NCI-H2227 (cell line): ENCODE data around the gene DDAH1.
"Not testable (repeated sequence)": the region's sequence is repeated elsewhere in the genome, so short reads cannot be mapped to it uniquely, and the experiment has no call there.

Experiments
- DNase-seq: peaks from one replicate; lab custom pipeline; 2025; ENCODE audit not compliant: unreplicated experiment; lab: John Stamatoyannopoulos, UW

DDAH1 gene

GRCh38 chr1:85471558-85471957, 6.6 kb upstream of the DDAH1 start:
- DNase-seq: no peak

- DNase-seq: not testable (repeated sequence)
Observed at GRCh38 chr1:85470130-85470529, 5.2 kb upstream of the DDAH1 start.

GRCh38 chr1:85467929-85468540, 3.1 kb upstream of the DDAH1 start:
- DNase-seq: no peak

GRCh38 chr1:85467036-85467435, 2.1 kb upstream of the DDAH1 start:
- no peak for DNase-seq

GRCh38 chr1:85465786-85466134, 801 bp upstream of the DDAH1 start:
- no peak for DNase-seq

GRCh38 chr1:85464497-85465098, 361 bp downstream of the DDAH1 start:
- peak; percentile 58 for DNase-seq

GRCh38 chr1:85463731-85464496, 1.0 kb downstream of the DDAH1 start:
- DNase-seq: no peak

- DNase-seq: no peak
Observed at GRCh38 chr1:85462931-85463649, 1.9 kb downstream of the DDAH1 start.

- no peak for DNase-seq
Observed at GRCh38 chr1:85461216-85461918, 3.6 kb downstream of the DDAH1 start.

GRCh38 chr1:85460555-85461088, 4.3 kb downstream of the DDAH1 start:
- DNase-seq: no peak

- no peak for DNase-seq
Observed at GRCh38 chr1:85459290-85459689, 5.7 kb downstream of the DDAH1 start.

- no peak for DNase-seq
Observed at GRCh38 chr1:85454214-85454613, 10.7 kb downstream of the DDAH1 start.

GRCh38 chr1:85453640-85454194, 11.2 kb downstream of the DDAH1 start:
- no peak for DNase-seq

- DNase-seq: no peak
Observed at GRCh38 chr1:85452948-85453347, 12.0 kb downstream of the DDAH1 start.

- DNase-seq: no peak
Observed at GRCh38 chr1:85451236-85451830, 13.6 kb downstream of the DDAH1 start.

GRCh38 chr1:85450832-85451231, 14.1 kb downstream of the DDAH1 start:
- no peak for DNase-seq

- no peak for DNase-seq
Observed at GRCh38 chr1:85449356-85449755, 15.6 kb downstream of the DDAH1 start.

- no peak for DNase-seq
Observed at GRCh38 chr1:85448358-85448757, 16.6 kb downstream of the DDAH1 start.

- no peak for DNase-seq
Observed at GRCh38 chr1:85447006-85447943, 17.7 kb downstream of the DDAH1 start.
